ENCODE data around the gene C19orf25.

GRCh38 chr19:1524972-1525325, 45.9 kb upstream of the C19orf25 start:
- TF ChIP-seq CTCF (IDR thresholded peaks at IDR 0.05) (no peak), POLR2A (IDR thresholded peaks at IDR 0.05) (no peak)

Measured in heart left ventricle (tissue), 13 donors.